Raji (cell line): ENCODE results near the gene LONRF2.

Source experiments
- POLR2A ChIP-seq: IDR thresholded peaks from 2 replicates; pipeline ENCODE4 v1.6.1; 2011; ENCODE audit warnings: low read depth, low read length, control low read depth; ENCODE audit not compliant: insufficient read depth

LONRF2 gene

DNA sequence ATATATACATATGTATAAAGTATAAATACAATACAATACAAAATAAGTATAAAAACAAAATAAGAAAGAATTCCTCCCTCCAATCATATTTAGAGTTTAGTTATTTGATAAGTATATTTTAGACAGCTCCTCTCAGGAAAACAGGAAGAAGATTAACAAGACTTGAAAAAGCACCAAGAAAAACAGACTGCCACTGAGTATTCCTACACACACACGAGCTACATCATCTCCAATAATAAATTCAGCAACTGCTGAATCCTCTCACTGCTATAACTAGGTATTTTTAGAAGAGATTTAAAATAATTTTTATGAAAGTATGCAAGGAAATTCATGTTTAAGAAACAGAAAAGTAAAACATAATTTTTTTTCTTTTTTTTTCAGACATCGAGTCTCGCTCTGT lies 13.0 kb downstream of the LONRF2 start:
- no peak for TF ChIP-seq POLR2A

DNA sequence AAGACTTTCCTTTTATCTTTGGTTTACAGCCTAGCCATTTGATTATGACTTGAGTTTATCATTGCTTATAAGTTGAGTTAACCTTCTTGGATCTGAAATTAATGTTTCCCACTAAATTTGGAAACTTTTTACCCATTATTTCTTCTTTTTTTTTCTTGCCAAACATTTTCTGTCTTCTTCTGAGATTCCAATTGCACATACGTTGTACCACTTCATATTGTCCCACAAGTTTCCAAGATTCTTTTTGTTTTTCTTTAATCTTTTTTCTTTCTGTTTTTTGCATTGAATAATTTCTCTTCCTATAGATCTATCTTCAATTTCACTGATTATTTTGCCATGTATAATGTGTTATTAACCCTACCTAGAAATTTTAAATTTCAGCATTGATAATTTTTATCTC lies 18.6 kb downstream of the LONRF2 start:
- TF ChIP-seq POLR2A: no peak

DNA sequence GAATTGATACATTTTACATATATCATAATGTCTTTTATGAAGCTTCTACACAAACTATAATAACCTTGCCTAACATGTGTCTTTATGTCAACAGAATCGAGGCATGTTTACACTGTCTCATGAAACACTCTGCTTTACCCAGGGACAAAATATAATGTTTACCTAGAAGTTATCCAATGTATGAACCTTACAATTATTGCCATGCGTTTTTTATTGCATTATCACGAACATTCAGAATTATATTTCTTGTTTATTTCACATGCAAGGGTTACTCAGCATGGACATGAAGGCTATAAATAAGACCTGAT lies 19.8 kb downstream of the LONRF2 start:
- no peak for TF ChIP-seq POLR2A

DNA sequence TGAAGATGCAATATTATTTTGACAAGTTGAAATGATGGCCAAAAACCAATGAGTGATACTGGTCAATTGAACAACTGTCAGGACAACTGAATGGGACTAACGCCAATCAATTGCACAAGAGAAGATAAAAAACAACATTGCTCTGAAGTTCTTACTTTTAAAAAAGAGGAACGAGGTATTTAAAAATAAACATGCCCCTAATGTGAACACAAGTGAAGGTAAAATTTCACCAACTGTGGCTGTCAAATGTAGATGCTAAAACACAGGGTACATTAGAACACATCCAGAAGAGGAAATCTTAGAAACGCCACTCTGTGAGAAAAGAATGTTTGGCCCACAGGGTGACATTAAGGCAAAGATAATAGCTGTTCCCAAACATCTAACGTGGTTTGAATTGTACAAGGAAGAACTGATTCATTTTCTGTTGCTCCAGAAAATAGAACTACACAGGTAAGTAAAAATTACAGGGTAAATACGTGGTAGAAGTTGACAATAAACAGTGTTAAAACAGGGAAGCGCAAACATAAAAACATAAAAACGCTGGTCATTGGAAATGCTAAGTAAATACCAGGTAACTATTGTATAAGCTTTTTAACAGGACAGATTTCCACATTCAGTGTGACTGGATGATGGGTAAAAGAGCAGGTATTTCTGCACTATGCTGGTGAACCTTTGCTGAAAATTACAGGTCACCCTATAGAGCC lies 20.3 kb downstream of the LONRF2 start:
- TF ChIP-seq POLR2A: no peak

DNA sequence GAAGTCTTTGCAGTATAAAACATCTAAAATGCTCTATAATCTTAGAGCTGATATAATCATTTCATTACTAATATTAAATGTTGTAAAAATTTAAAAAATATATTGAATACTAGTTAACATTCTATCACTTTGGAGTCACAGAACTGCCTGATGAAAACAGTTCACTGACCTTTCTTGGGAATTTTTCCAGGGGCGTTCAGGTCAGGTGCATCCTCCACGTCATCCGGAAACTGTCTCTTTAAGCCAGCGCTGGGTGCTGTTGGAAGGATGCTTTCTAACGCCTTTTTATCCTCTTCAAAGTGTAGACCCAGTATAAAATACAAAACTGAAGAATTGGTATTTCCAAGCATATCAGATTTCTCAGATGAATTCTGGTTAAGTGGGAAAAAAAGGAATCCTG lies 22.8 kb downstream of the LONRF2 start:
- TF ChIP-seq POLR2A: no peak

DNA sequence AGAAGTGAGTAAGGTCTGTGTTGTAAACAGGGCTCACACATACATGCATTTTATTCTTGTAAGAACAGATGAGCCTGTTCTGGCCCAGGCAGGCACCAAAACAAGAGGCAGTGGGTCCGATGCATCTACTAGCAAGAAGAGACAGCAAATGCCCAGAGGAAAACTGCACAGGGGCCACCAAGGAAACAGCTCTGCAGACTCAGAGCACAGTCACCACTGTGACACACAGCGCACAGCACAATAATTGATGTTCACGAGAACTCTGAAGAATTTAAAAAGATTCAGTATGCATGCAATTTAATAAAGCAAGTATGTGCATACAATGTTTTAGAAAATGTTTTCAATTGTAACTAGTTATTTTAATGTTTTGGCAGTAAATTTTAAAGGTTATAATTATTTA lies 24.8 kb downstream of the LONRF2 start:
- TF ChIP-seq POLR2A: no peak

DNA sequence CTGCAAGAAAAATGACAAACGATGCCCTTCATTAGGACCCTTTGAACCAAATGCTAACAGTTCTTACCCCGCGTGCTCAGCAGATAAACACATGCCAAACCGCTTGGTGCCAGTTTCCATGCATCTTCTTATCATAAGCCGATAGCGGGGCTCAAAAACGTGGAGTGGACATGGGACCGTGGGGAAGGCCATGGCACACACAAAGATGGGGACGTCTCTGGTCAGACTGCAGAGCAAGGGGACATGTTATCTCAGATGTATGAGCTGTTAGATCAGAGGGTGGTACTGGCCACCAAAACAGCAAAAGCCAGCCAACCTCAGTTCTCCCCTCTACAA lies 28.2 kb downstream of the LONRF2 start:
- TF ChIP-seq POLR2A: no peak

DNA sequence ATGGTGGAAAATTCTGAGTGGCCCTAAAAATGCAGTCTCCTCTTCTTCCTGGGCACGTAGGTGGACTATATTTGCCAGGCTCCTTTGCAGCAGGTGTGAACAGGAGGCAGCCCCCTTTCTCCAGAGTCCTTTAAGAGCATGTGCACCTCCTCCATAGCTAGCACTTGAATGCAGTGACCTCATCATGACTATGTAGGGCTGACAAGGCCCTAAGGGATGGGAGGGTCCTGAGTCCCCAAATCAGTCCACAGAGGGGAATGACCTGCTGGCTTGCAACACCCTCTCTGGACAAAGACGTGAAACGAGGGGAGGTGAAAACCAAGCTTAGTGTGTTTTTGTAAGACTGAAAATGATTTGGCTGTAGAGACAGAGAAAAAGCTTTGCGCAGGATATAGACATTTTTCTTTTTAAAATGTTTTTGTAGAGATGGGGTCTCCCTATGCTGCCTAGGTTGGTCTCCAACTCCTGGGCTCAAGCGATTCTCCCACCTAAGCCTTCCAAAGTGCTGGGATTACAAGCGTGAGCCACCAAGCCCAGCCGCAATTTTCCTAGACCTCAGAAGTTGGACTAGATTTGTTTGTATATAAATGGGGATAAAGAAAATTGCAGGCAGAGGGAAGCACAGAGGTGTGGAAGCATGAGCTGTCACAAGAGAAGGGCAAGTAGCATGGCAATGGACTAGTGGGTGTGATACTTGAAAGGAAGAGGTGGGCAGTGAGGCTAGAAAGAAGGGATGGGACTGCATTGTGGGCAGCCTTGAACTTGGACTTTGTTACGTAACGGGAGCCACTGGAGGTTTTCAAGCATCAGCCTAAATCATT lies 28.8 kb downstream of the LONRF2 start:
- no peak for TF ChIP-seq POLR2A

DNA sequence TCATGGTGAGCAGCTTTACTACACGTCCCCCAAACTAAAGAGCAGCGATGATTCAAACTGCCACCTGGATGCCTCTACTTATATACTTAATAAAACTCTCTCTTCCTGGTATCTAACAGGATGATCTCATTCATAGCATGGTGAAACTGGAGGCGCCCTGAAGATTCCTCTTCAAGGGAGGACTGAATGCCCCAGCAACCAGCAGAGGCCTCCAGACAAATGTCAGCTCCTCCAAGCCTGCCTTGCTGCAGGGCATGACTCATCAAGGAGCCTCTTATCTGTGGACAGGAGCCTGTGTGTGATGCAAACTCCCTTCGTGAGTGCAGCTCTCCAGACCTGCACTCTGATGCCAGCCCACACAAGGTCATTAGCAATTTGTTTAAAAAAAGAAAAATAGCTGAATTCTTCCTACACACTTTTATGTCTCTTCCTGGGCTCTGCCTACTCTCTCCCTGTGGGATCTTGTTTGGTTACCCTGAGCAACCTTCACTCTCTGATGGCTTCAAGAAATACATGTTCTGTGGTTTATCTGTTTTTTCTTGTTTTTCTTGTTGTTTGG lies 30.2 kb downstream of the LONRF2 start:
- no peak for TF ChIP-seq POLR2A

DNA sequence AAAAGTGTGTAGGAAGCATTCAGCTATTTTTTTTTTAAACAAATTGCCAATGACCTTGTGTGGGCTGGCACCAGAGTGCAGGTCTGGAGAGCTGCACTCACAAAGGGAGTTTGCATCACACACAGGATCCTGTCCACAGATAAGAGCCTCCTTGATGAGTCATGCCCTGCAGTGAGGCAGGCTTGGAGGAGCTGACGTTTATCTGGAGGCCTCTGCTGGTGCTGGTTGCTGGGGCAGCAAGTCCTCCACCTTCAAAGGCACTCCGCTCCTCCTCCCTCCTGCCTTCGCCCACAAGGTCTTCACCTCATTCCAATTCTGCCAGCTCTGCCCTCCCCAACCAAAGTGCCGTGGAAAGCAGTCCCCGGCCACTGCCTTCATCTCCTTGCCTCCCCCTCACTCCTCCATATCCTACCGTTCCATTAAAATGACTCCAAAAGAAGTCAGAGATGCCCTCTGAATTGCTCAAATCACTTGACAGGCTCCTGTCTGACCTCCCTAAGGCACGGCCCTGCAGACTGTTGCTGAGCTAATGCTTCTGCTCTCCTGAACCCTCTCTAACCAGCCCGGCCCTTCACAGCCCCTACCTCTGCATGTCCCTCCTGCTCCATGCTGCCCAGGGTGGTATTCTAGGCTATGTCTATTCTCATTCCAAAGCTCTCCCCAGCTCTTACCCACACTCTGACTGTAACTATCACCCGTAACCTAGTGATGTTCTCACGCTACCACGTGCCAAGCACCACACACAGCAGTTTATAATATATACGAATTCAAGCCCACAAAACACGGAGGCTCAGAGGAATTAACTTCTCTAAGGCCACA lies 30.9 kb downstream of the LONRF2 start:
- no peak for TF ChIP-seq POLR2A

DNA sequence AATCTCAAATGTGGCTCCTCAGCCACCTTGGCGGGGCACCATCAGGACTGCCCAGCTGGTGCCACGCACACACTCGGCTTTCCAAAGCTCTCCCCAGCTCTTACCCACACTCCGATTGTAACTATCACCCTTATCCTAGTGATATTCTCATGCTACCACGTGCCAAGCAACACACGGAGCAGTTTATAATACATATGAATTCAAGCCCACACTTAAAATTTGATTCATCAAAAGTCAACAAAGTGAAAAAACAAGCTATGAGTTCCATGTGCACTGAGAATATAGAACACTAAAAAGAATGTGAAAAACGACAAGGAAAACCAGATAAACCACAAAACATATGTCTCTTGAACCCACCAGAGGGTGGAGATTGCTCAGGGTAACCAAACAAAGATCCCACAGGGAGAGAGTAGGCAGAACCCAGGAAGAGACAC lies 31.6 kb downstream of the LONRF2 start:
- no peak for TF ChIP-seq POLR2A

DNA sequence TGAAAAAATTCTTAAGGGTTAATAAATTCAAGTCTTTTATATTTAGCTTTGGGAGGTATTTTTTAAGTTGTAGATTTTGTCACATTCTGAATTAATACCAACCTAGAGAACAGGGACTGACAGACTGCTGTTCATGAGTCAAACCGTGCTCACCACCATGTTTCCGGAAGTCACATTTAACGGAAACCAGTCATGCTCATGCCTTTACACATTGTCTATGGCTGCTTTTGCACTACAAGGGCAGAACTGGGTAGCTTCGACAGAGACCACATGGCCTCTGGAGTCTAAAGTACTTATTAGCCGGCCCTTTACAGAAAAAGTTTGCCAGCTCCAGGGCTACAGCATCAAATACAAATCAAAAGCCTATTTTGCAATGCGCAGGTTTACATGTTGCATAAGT lies 33.3 kb downstream of the LONRF2 start:
- TF ChIP-seq POLR2A: no peak

DNA sequence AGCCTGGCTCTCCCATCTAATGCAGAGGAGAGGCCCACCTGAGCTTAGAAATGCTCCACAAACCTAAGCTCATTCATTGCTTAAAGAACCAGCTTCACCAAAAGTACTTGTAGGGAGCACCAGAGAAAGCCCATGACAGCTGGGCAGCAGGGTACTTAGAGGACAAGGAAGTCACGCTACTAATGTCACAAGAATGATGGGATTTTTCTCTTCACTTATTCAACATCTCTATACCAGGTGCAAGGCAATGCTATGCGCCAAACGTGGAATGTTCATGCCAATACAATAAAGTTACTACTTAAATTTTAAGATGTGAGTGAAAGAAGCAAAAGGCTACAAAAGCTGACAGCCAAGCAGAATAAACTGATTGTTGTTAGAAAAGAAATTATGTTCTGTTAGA lies 36.0 kb downstream of the LONRF2 start:
- no peak for TF ChIP-seq POLR2A

DNA sequence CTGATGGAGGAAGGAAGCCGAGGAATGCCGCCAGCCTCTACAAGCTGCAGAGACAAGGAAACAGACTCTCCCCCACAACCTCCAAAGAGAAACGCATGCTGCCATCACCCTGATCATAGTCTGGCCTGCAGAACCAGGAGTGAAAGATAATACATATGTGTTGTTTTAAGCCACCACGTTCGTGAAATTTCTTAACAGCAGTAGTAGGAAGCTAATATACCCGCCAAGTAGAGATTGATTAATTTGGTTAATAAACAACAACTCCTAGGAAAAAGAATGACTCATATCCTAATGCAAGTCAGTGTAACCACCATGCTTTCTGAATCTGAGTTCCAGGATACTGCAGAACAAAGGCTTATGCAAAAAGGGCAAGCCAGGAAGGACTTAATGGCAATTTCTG lies 36.6 kb downstream of the LONRF2 start:
- TF ChIP-seq POLR2A: no peak

DNA sequence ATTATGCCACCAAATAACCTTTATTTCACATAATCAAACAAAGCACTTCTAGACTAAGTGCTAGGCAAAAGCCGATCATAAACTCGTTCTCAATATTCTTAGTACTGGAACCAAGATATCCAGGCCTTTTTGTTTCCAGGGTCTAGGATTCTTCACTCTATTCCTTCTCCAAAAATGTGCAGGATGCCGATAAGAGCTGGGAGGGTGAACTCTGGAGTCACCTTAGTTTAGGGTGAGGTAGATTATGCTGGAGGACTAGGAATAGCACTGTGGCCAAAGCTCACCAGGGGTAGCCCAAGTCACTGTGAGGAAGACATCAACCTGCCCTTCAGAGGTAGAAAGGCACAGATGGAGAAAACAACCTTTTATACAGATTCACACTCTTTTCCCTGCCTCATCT lies 37.3 kb downstream of the LONRF2 start:
- no peak for TF ChIP-seq POLR2A
